ENCODE data around the gene PLCZ1. TPM values are rescaled to one million over a fixed set of nuclear protein-coding genes. Genes with fewer than 3 reads are reported as not detected.

The PLCZ1 gene
- total RNA-seq, 1 donor = 0.18 TPM

DNA sequence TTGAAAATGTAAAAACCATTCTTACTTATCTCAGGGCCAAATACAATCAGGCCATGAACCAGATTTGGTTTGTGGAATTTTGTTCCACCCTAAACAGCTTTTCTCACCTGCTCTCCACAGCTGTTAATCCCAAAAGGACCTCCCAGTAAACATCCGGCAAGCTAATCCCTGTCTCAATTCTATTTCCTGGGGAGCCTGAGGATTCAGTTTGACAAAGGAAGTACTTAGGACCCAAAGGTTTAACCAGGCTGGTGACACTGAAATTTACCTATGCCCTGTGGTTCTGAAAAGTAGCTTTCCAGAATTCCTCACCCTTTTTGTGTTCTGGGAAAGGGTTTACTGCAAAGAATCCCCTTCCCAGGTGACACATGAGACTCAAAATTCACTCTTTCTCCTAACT is 15.1 kb upstream of the PLCZ1 start:
- no peak for DNase-seq (ENCODE audit: low read depth)
- no peak overlapping the region for H3K4me3 ChIP-seq (ENCODE audit: low read depth, low read length)
- TF ChIP-seq CTCF (IDR thresholded peaks at IDR 0.05; ENCODE audit: insufficient read depth, low read length) = no peak

GRCh38 chr12:18752280-18752920 is 14.6 kb upstream of the PLCZ1 start:
- no peak for TF ChIP-seq CTCF (IDR thresholded peaks at IDR 0.05; ENCODE audit: insufficient read depth, low read length)
- no peak overlapping the region for H3K4me3 ChIP-seq (ENCODE audit: low read depth, low read length)
- peak; percentile 98 for DNase-seq (ENCODE audit: low read depth)

DNA sequence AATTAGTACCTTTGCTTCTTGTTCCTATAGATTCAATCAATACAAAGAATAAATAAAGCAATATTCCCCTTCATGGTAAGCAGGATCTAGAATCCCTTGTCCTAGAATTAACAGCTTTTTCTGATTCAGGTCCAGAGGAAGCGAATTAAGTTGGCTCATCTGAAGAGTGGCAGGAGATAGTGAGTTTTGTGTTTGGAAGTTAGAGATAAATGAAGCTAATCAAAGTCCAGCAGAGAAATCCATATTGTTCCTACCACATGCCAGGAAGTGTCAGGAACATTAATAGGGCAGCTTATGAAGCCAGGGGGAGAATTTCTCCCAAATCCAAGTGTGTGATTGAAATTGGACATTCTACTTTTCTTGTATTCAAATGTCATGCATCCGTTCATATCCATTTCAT is 14.1 kb upstream of the PLCZ1 start:
- DNase-seq (ENCODE audit: low read depth) = no peak
- H3K4me3 ChIP-seq (ENCODE audit: low read depth, low read length) = no peak overlapping the region
- TF ChIP-seq CTCF (IDR thresholded peaks at IDR 0.05; ENCODE audit: insufficient read depth, low read length) = no peak

DNA sequence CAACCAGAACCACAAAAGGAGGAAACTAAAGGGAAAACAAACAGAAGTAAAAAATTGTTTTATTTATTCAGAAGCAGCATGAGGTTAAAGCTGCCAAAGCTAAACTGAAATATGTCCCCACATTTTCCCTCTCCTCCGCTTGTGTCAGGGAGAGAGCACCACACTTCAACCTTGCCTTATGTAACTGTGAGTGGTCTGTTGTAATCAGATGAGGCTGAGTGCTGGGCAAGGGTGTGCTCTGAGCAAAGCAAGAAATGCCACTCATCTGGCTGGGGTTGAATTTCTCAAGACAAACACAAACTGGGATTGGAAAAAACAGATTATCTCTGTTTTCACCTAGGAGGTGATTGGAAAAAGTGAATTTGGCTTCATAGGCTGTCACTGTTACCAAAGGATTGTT is 12.3 kb upstream of the PLCZ1 start:
- no peak for TF ChIP-seq CTCF (IDR thresholded peaks at IDR 0.05; ENCODE audit: insufficient read depth, low read length)
- peak; percentile 55 for DNase-seq (ENCODE audit: low read depth)
- H3K4me3 ChIP-seq (ENCODE audit: low read depth, low read length) = no peak overlapping the region

DNA sequence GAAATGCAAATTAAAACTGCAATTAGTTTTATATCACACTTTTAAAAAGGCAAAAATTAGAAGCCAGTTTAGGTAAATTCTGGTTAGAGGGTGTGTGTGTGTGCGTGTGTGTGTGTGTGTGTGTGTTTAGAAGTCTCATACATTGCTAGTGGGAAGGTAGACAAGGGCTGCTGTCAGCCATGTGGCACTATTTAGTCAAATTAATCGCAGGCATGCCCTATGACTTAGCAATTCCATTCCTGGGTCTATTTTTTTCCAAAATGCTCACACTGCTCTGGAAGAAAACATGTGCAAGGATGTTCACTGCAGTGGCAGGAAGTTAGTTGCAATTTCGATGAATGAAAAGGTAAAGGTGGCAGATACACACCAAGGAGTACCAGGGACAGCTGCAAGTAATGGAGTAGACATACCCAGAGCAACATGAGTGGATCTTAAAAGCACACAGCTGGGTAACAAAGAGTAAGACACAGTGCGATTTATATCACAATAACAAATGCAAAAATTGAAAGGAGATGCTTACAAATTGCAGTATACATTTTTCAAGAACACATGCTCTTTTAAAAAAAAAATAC is 11.7 kb upstream of the PLCZ1 start:
- H3K4me3 ChIP-seq (ENCODE audit: low read depth, low read length) = no peak overlapping the region
- peak; percentile 6 for DNase-seq (ENCODE audit: low read depth)
- no peak for TF ChIP-seq CTCF (IDR thresholded peaks at IDR 0.05; ENCODE audit: insufficient read depth, low read length)

DNA sequence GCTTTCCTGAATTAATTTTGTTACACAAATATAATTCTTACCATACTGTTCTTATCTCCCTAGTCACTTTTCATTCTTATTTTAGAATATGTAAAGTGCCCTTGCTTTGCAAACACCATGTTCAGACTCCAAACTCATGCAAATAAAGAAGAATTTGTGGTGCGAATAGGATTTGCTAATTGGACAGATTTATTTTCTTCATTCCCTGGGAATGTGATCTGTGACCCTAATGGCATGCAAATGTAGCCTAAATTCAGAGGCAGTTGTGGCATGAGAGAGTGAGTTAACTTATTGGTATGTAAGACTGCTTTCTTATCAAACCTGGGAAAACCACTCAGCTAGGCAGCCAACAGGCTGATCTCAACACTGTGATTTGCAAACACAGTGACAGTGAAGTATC is 10.1 kb upstream of the PLCZ1 start:
- DNase-seq (ENCODE audit: low read depth) = peak; percentile 95
- no peak for TF ChIP-seq CTCF (IDR thresholded peaks at IDR 0.05; ENCODE audit: insufficient read depth, low read length)
- H3K4me3 ChIP-seq (ENCODE audit: low read depth, low read length) = no peak overlapping the region

DNA sequence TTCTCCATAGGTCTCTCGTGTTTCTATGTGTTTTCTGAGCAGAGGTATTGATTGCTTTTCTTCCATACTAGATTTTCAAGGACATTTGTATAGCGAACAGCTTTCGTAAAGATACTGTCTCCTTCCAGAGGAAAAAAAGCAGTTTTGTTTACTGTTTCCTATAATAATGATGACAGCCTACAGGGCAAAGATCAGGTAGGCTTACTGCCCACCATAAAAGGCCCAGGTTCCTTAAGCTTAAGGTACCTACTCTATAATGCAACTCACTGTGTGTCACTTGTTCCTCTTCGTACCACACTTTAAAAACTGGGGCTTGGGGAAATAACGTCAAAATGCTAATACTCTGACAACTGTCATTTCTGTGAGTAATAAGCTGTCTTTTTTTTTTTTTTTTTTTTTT is 6.7 kb downstream of the PLCZ1 start:
- DNase-seq (ENCODE audit: low read depth) = no peak
- no peak overlapping the region for H3K4me3 ChIP-seq (ENCODE audit: low read depth, low read length)
- TF ChIP-seq CTCF (IDR thresholded peaks at IDR 0.05; ENCODE audit: insufficient read depth, low read length) = no peak

Data from fibroblast of the aortic adventitia (primary cell).